Measurements from ENCODE around the gene XYLT2.

- no peak for TF ChIP-seq EP300 (IDR thresholded peaks at IDR 0.05; ENCODE audit: low read depth in 2 of 2, low read length in 2 of 2)
- no peak for TF ChIP-seq EP300 (CRISPR knock-in tag; IDR thresholded peaks at IDR 0.05; ENCODE audit: borderline replicate concordance)
- TF ChIP-seq HNRNPK (IDR thresholded peaks at IDR 0.05; ENCODE audit: low read depth, low read length, poor library complexity, severe bottlenecking): no peak
- TF ChIP-seq, protein P1, sequence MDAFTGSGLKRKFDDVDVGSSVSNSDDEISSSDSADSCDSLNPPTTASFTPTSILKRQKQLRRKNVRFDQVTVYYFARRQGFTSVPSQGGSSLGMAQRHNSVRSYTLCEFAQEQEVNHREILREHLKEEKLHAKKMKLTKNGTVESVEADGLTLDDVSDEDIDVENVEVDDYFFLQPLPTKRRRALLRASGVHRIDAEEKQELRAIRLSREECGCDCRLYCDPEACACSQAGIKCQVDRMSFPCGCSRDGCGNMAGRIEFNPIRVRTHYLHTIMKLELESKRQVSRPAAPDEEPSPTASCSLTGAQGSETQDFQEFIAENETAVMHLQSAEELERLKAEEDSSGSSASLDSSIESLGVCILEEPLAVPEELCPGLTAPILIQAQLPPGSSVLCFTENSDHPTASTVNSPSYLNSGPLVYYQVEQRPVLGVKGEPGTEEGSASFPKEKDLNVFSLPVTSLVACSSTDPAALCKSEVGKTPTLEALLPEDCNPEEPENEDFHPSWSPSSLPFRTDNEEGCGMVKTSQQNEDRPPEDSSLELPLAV (CRISPR knock-in tag; conservative IDR thresholded peaks at IDR 0.05; ENCODE audit: low read depth): no peak
These were observed at the start of gene XYLT2 for GRCh38 chr17:50345432-50346312.

All from HepG2 (cell line).